Memory B cell (primary cell): ENCODE measurements around the gene GPR146.

Experiments
- ATAC-seq: fragments of 150-1000 bp; cut with Tn5 transposase; 2 replicates; pipeline ENCODE4 v1.10.0; 2021; ENCODE audit warnings: low read depth, mild to moderate bottlenecking, moderate library complexity
- DNase-seq, 2 donors: peaks; one replicate each; pipeline ENCODE4 v3.0.0; 2022; ENCODE audit warnings: low spot score in 2 of 2
- H3K27ac Mint-ChIP-seq: one replicate; pipeline ENCODE4 v1.8.0; 2022; ENCODE audit warnings: mild to moderate bottlenecking, moderate library complexity, mixed read lengths
- H3K27me3 Mint-ChIP-seq: one replicate; pipeline ENCODE4 v1.8.0; 2022; ENCODE audit warnings: mixed read lengths
- H3K36me3 Mint-ChIP-seq: one replicate; pipeline ENCODE4 v1.8.0; 2022; ENCODE audit warnings: mild to moderate bottlenecking, mixed read lengths
- H3K4me1 Mint-ChIP-seq: one replicate; pipeline ENCODE4 v1.8.0; 2022; ENCODE audit warnings: mixed read lengths
- H3K4me3 Mint-ChIP-seq: one replicate; pipeline ENCODE4 v1.8.0; 2022; ENCODE audit warnings: mild to moderate bottlenecking, moderate library complexity, mixed read lengths
- H3K9me3 Mint-ChIP-seq: one replicate; pipeline ENCODE4 v1.8.0; 2022; ENCODE audit warnings: mixed read lengths

The GPR146 gene

DNA sequence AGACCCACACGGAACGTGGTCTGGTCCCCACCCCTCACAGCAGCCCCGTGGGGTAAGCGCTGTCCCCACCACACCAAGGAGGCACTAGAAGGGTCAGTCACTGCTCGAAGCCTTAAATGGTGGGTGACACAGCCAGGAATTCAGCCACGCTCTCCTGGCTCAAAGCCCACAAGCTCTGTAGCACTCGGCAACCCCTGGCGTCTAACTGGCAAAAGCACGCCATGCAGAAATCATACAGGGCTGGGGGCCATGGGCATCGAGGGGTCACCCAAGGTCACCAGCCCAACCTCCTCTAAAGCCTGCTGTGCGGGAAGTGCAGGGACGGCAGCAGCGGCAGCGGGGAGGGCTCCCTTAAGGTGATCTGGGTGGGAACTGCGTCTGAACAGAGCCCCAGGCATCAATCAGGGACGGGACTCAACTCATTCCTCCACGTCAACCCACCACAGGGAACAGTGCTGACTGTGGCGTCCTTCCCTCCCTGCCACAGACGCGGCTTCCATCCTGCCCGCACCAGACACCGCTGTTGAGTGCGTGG is 51.3 kb downstream of the GPR146 start:
- DNase-seq (no peak), ATAC-seq (no peak)
- H3K27ac Mint-ChIP-seq, result no peak overlapping the region
- peaks cover 3% of the 10 kb centered on the region for H3K9me3 Mint-ChIP-seq
- no peak overlapping the region for H3K4me3 Mint-ChIP-seq
- peaks cover 14% of the 10 kb centered on the region for H3K36me3 Mint-ChIP-seq
- peaks cover 1% of the 10 kb centered on the region for H3K27me3 Mint-ChIP-seq
- peaks cover 7% of the 10 kb centered on the region for H3K4me1 Mint-ChIP-seq

GRCh38 chr7:1096156-1097119 is 52.1 kb downstream of the GPR146 start:
- Mint-ChIP-seq H3K27me3 (peaks cover 1% of the 10 kb centered on the region), H3K4me3 (no peak overlapping the region), H3K4me1 (peaks cover 7% of the 10 kb centered on the region), H3K36me3 (peaks cover 14% of the 10 kb centered on the region), H3K27ac (no peak overlapping the region), H3K9me3 (peaks cover 3% of the 10 kb centered on the region)
- DNase-seq, result no peak
- ATAC-seq, result no peak

GRCh38 chr7:1097120-1097504 is 52.8 kb downstream of the GPR146 start:
- ATAC-seq, result no peak
- H3K4me1 Mint-ChIP-seq, result peaks cover 5% of the 10 kb centered on the region
- H3K9me3 Mint-ChIP-seq, result peaks cover 3% of the 10 kb centered on the region
- peaks cover 12% of the 10 kb centered on the region for H3K36me3 Mint-ChIP-seq
- no peak overlapping the region for H3K4me3 Mint-ChIP-seq
- H3K27me3 Mint-ChIP-seq, result peaks cover 1% of the 10 kb centered on the region
- H3K27ac Mint-ChIP-seq, result no peak overlapping the region
- no peak for DNase-seq

DNA sequence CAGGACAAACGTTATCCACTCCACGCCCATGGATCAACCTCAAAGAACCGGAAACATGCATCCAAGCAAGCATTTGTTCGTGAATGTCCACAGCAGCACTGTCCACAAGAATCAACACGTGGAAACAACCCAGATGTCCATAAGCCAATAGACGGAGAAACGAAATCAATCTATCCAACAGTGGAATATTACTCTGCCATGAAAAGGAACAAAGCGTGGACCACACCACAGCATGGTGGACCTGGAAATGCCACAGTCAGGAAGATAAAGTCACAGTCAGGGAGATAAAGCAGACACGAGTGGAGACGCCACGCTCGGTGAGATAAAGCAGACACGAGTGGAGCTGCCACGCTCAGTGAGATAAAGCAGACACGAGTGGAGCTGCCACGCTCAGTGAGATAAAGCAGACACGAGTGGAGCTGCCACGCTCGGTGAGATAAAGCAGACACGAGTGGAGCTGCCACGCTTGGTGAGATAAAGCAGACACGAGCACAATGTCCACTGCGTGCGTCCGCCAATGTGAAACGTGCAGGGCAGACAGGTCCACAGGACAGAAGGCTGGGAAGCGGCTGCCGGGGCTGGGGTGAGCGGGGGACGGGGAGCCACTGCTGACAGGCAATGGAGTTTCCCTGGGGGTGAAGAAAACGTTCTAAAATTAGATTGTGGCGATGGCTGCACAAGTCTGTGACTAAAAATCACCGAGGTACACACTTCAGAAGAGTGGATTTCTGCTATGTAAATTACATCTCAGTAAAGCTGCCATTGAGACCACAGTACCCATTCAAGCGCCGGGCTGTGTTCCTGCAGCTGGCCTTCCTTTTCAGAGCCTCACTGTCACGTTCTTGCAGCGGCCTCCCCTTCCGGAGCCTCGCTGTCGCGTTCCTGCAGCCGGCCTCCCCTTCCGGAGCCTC is 54.2 kb downstream of the GPR146 start:
- no peak for ATAC-seq
- H3K4me3 Mint-ChIP-seq, result no peak overlapping the region
- peaks cover 3% of the 10 kb centered on the region for H3K9me3 Mint-ChIP-seq
- no peak for DNase-seq
- no peak overlapping the region for H3K27ac Mint-ChIP-seq
- H3K36me3 Mint-ChIP-seq, result peaks cover 9% of the 10 kb centered on the region
- H3K4me1 Mint-ChIP-seq, result peaks cover 14% of the 10 kb centered on the region
- H3K27me3 Mint-ChIP-seq, result peaks cover 1% of the 10 kb centered on the region

DNA sequence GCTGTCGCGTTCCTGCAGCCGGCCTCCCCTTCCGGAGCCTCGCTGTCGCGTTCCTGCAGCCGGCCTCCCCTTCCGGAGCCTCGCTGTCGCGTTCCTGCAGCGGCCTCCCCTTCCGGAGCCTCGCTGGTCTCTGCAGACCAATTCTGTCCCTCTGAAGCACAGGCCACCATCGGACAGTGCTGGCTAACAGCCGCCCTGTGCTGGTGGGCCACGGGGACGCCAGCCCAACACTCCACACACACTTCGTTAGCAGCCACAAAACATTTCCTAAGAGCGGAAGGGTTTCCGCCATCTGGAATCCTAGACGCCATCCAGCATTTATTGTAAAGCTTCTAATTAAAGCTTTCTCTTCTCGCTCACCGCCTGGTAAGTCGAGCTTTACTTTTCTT is 54.8 kb downstream of the GPR146 start:
- no peak for DNase-seq
- no peak overlapping the region for H3K27ac Mint-ChIP-seq

GRCh38 chr7:1099637-1100036 is 55.3 kb downstream of the GPR146 start:
- Mint-ChIP-seq H3K4me3 (no peak overlapping the region), H3K27me3 (peaks cover 1% of the 10 kb centered on the region), H3K9me3 (peaks cover 3% of the 10 kb centered on the region), H3K27ac (no peak overlapping the region), H3K36me3 (peaks cover 9% of the 10 kb centered on the region), H3K4me1 (peaks cover 15% of the 10 kb centered on the region)
- ATAC-seq (no peak), DNase-seq (no peak)

More for the DNA sequence above, 54.8 kb downstream of the GPR146 start:
- Mint-ChIP-seq H3K27me3 (peaks cover 1% of the 10 kb centered on the region), H3K9me3 (peaks cover 3% of the 10 kb centered on the region), H3K36me3 (peaks cover 9% of the 10 kb centered on the region), H3K4me1 (peaks cover 16% of the 10 kb centered on the region), H3K4me3 (no peak overlapping the region)
- ATAC-seq, result no peak

DNA sequence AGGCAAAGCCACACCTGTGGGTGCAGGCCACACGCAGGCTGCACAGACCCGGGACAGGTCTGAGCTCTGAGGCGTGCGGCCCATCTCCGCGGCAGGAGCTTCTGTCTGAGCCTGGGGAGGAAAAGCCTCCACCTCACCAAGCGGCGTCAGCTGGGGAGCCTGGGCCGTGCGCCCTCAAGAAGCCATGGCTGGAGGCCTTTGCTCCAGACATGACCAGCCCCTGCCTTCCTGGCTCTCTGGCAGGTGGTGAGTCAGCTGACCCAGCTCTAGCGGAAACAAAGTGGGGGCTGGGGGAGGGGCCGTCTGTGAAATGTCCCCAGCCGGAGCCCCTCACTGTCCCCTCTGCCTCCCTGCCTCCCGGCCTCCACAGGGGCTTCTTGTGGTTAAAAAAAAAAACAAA is 56.0 kb downstream of the GPR146 start:
- Mint-ChIP-seq H3K4me1 (peaks cover 22% of the 10 kb centered on the region), H3K36me3 (peaks cover 9% of the 10 kb centered on the region), H3K27ac (no peak overlapping the region), H3K27me3 (peaks cover 1% of the 10 kb centered on the region), H3K9me3 (peaks cover 3% of the 10 kb centered on the region), H3K4me3 (no peak overlapping the region)
- ATAC-seq (no peak), DNase-seq (no peak)

DNA sequence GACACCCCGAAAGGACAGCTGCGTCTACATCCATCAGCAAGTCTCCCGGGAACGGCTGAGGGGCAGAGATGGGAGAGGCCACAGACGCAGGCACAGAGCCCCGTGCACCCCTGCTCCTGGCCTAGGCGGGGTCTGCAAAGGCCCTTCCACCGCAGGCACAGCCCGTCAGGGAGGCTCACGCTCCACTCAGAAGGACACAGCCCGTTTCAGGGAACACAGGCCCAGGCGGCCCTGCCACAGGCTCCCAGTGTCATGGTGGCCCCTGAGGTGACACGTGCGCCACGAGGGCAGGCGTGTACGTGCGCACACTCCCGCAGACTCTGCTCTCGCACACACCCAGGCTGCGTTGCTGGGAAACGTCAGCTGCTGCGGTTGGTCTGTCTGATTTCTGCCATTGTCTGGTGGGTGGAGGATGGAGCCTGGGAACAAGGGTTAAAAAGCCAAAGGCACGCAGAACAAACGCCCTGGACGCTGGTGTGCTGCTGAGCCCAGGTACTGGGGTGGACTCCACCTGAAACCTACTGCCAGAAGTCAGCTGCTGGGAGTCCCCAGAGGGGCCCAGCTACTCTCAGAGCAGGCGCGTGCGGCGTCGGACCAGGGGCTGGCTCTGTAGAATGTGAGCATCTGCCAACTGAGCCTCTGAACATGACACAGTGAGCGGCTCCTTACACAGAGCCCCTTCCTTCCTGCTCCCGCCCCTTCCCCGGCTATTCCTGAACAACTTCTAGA is 56.7 kb downstream of the GPR146 start:
- ATAC-seq, result no peak
- Mint-ChIP-seq H3K27me3 (peaks cover 1% of the 10 kb centered on the region), H3K4me3 (no peak overlapping the region), H3K36me3 (peaks cover 9% of the 10 kb centered on the region), H3K9me3 (peaks cover 3% of the 10 kb centered on the region), H3K4me1 (peaks cover 25% of the 10 kb centered on the region), H3K27ac (no peak overlapping the region)
- DNase-seq, result no peak

DNA sequence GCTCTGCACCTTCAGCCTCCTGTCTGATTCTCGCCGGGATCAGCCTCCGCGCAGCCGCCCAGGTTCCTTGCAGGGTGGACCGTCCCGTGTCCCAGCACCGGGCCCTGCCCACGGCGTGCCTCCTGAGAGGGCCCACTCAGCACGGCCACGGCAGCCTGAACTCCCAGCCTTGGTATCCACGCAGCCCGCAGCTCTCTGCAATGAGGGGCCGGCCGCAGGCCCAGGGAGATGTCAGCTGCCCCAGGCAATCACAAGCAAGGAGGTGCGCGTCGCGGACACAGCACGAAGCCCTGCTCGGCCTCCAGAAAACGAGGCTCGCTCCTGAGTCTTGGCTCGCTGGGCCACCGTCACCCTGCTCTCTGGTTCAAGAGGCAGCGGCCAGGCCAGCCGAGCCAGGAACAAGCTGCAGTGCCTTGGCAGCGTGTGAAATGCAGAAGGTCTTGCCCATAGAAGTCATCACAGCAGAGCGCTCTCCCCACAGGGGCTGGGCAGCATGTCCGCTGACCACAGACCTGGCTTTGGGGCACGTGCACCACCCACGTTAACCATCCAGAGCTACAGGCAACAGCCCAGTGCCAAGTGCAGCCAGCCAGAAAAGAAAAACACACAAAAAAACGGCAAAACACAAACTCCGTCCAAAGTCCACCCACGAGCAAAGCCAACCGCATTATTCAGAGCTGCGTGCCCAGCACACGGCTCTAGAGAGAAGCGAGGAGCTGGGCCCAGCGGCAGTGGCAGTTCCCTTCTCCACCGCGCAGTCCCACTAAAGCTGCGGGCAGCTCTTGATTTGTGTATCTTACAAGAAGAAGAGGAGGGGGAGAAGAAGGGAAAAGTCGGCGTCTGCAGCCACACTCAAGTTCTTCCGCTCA is 57.5 kb downstream of the GPR146 start:
- peaks cover 30% of the 10 kb centered on the region for H3K4me1 Mint-ChIP-seq
- H3K36me3 Mint-ChIP-seq, result peaks cover 11% of the 10 kb centered on the region
- H3K27ac Mint-ChIP-seq, result no peak overlapping the region
- DNase-seq (no peak), ATAC-seq (no peak)
- H3K27me3 Mint-ChIP-seq, result peaks cover 6% of the 10 kb centered on the region
- peaks cover 3% of the 10 kb centered on the region for H3K9me3 Mint-ChIP-seq
- peak overlapping the region; percentile 37 for H3K4me3 Mint-ChIP-seq

GRCh38 chr7:1103009-1103788 is 58.9 kb downstream of the GPR146 start:
- Mint-ChIP-seq H3K4me1 (peaks cover 30% of the 10 kb centered on the region), H3K4me3 (peak overlapping the region; percentile 81), H3K27me3 (peaks cover 5% of the 10 kb centered on the region), H3K9me3 (no peaks in the 10 kb centered on the region), H3K27ac (no peak overlapping the region), H3K36me3 (peaks cover 4% of the 10 kb centered on the region)
- peak; percentile 74 for ATAC-seq
- DNase-seq, result no peak

- no peak overlapping the region for H3K27ac Mint-ChIP-seq
- ATAC-seq, result no peak
Observed at GRCh38 chr7:1103789-1104515, 59.6 kb downstream of the GPR146 start.

More at GRCh38 chr7:1103789-1104515, 59.6 kb downstream of the GPR146 start:
- H3K9me3 Mint-ChIP-seq, result no peaks in the 10 kb centered on the region
- peak overlapping the region; percentile 81 for H3K4me3 Mint-ChIP-seq
- H3K27me3 Mint-ChIP-seq, result peaks cover 5% of the 10 kb centered on the region
- peaks cover 30% of the 10 kb centered on the region for H3K4me1 Mint-ChIP-seq
- peaks cover 2% of the 10 kb centered on the region for H3K36me3 Mint-ChIP-seq
- no peak for DNase-seq
